IPS-18a (cell line): ENCODE results near the gene M1AP.

Experiments
- H3K27ac ChIP-seq: one replicate; pipeline ENCODE4 v1.5.1; 2013; ENCODE audit warnings: low read length
- H3K27me3 ChIP-seq: one replicate; pipeline ENCODE4 v1.6.1; 2013; ENCODE audit warnings: mild to moderate bottlenecking, low read length; ENCODE audit not compliant: control insufficient read depth, insufficient read depth
- H3K36me3 ChIP-seq: one replicate; pipeline ENCODE4 v1.6.1; 2013; ENCODE audit warnings: low read depth, low read length; ENCODE audit not compliant: control insufficient read depth
- H3K4me1 ChIP-seq: one replicate; pipeline ENCODE4 v1.6.1; 2013; ENCODE audit warnings: low read depth, low read length; ENCODE audit not compliant: control insufficient read depth
- H3K4me3 ChIP-seq: one replicate; pipeline ENCODE4 v1.5.1; 2013; ENCODE audit warnings: low read length
- H3K9ac ChIP-seq: one replicate; pipeline ENCODE4 v1.6.1; 2013; ENCODE audit warnings: mild to moderate bottlenecking, low read length, moderate library complexity
- H3K9me3 ChIP-seq: one replicate; pipeline ENCODE4 v1.6.1; 2013; ENCODE audit warnings: low read depth, low read length; ENCODE audit not compliant: control insufficient read depth

Gene M1AP

DNA sequence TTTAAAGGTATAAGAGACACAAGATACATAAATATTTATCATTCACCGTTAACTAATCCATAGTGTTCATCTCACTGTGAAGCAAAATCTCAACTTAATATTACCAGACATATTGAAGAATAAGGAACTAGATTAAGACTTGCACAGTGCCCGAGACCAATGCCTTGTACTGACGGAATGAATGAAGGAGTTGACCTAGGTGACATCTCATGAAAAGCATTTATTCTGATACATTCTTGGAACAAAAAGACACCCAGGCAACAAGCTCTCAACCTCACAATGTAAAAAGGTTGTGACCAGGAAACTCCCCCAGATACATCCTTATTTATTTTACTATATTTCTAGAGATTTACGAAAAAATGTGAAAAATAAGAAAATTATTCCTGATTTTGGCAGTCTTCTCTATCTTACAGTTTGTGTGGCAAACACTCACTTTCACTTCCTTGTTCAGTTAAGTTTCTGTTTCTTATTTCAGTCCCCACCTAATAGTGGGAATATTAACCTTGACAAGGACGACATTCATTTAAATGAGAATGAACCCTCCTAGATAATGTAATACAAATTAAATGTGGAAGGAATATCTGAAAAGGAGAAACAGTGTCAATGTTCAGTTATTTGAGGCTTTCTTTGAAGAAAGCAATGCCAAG lies 28.4 kb downstream of the M1AP start:
- no peak overlapping the region for H3K4me3 ChIP-seq
- H3K27ac ChIP-seq, result no peak overlapping the region
- no peaks in the 10 kb centered on the region for H3K27me3 ChIP-seq
- H3K9me3 ChIP-seq, result no peaks in the 10 kb centered on the region
- H3K9ac ChIP-seq, result no peak overlapping the region
- H3K36me3 ChIP-seq, result no peaks in the 10 kb centered on the region
- no peaks in the 10 kb centered on the region for H3K4me1 ChIP-seq

DNA sequence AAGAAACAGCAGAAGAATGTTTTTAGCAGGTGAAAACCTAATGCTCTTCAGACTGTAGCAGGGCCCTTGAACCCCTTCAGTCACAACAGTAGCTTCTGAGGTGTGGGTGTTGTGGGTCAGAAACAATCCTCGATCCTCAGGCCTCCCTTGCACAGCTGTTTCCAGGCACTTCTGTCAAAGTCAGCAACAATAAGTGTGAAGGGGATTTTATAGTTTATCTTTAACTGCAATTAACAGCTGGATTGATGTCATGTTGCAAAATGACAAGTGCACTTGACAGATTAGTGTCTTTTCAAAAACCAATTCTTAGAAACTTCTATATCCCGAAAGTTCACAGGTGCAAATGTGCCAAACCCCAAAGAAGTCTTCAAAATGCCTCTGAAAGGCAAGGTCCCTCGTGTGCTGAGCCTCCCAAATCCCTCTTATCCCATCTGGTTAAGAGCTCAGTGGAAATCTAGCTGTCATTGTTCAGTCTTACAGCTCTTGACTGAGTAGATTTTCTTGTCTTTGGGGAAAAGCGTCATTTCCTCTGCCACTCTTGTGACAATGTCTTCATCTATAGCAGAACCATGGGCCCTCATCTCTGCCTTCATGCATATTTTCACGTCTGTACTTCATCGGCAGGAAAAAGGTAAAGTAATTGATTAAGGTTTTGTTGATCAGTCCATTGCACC lies 29.6 kb downstream of the M1AP start:
- Histone ChIP-seq H3K27ac (no peak overlapping the region), H3K27me3 (no peaks in the 10 kb centered on the region), H3K9me3 (no peaks in the 10 kb centered on the region), H3K4me3 (no peak overlapping the region), H3K4me1 (no peaks in the 10 kb centered on the region), H3K9ac (no peak overlapping the region), H3K36me3 (no peaks in the 10 kb centered on the region)

DNA sequence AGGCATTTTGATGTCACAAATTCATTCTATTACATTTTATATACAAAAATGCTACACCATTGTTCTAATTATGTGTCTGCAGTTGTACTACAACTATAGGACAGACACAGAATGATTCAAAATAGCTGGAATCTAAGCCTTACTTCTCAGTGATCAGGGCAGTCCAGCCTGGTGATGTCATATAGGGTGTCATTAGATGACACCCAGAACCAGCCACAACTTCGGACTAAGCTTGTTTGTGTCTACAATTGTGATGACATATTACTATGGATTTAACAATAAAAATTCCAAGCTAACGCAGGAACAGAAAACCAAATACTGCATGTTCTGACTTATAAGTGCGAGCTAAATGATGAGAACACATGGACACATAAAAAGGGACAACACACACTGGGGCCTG lies 31.0 kb downstream of the M1AP start:
- no peak overlapping the region for H3K27ac ChIP-seq
- no peaks in the 10 kb centered on the region for H3K9me3 ChIP-seq
- no peaks in the 10 kb centered on the region for H3K4me1 ChIP-seq
- no peaks in the 10 kb centered on the region for H3K27me3 ChIP-seq
- no peaks in the 10 kb centered on the region for H3K36me3 ChIP-seq
- no peak overlapping the region for H3K4me3 ChIP-seq
- no peak overlapping the region for H3K9ac ChIP-seq

- Histone ChIP-seq H3K9ac (no peak overlapping the region), H3K36me3 (no peaks in the 10 kb centered on the region), H3K4me3 (no peak overlapping the region), H3K4me1 (no peaks in the 10 kb centered on the region), H3K9me3 (no peaks in the 10 kb centered on the region), H3K27me3 (peaks cover 6% of the 10 kb centered on the region), H3K27ac (no peak overlapping the region)
Observed at GRCh38 chr2:74606927-74607326, 41.2 kb downstream of the M1AP start.

GRCh38 chr2:74603282-74604000 lies 44.7 kb downstream of the M1AP start:
- no peak overlapping the region for H3K4me3 ChIP-seq
- H3K36me3 ChIP-seq, result no peaks in the 10 kb centered on the region
- no peak overlapping the region for H3K27ac ChIP-seq
- no peaks in the 10 kb centered on the region for H3K9me3 ChIP-seq
- H3K4me1 ChIP-seq, result no peaks in the 10 kb centered on the region
- peaks cover 10% of the 10 kb centered on the region for H3K27me3 ChIP-seq
- H3K9ac ChIP-seq, result no peak overlapping the region

DNA sequence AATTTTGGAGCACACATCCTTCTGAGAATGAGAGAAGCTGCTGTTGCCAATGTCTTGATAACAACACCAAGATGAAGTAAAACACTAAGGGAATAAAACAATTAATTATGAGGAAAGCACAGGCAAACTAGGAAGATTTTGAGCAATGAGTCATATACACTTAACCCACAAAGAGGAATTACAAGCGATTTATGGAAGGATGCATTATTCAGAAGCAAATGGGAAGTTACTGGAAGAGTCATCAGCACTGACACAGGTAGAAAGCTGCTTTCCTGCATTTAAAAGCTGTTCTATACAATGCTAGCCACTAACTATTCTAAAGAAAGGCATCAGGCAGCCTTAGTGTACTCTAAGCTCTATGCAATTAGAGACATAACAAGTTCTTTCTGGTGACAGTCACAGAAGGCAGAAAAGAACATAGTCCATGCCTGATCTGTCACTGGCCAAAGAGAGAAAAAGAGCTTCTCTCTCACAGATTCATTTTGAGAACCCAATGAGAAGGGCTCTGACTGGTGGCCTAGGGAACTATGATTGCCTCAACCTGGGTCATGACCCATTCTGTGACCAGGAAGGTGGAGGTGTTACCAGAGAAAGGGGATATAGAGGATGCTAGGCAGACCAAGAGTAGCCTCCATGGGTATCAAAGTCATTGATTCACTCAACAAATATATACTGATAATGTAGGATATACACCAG lies 45.4 kb downstream of the M1AP start:
- Histone ChIP-seq H3K4me3 (no peak overlapping the region), H3K4me1 (no peaks in the 10 kb centered on the region), H3K9me3 (no peaks in the 10 kb centered on the region), H3K36me3 (no peaks in the 10 kb centered on the region), H3K27me3 (peaks cover 10% of the 10 kb centered on the region), H3K9ac (no peak overlapping the region), H3K27ac (no peak overlapping the region)

DNA sequence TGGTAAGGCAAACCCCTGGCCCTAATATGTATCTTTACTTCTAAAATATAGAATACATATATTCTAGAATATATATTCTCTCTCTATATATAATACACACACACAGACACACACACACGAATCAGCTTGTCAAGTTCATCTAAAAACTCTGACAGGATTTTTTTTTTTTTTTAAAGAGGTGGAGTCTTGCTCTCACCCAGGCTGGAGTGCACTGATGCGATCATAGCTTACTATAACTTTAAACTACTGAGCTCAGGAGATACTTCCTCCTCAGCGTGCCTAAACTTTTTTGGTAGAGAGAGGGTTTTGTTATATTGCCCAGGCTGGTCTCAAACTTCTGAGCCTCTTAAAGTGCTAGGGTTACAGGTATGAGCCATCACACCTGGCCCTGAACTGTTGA lies 48.5 kb downstream of the M1AP start:
- Histone ChIP-seq H3K27ac (no peak overlapping the region), H3K36me3 (no peaks in the 10 kb centered on the region), H3K9me3 (no peaks in the 10 kb centered on the region), H3K4me1 (no peaks in the 10 kb centered on the region), H3K9ac (no peak overlapping the region), H3K27me3 (peaks cover 15% of the 10 kb centered on the region), H3K4me3 (no peak overlapping the region)

DNA sequence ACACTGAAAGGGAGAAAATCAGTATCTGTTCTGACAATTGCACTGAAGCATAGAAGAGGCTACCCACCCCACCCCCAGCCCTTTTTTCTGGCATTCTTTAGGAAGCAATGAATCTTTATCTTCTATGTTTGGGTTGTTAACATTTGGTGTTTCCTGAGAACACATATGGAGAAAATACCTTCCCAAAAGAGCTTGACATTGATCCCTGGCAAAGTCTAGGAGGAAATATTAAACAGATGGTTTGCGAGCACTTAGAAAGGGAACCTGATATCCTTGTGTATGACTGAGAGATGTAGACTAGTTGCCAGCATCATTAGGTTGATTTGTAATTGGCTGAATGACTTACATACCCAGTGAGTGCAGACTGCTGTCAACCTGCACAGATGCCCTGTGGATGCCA lies 50.7 kb downstream of the M1AP start:
- Histone ChIP-seq H3K9me3 (no peaks in the 10 kb centered on the region), H3K4me1 (no peaks in the 10 kb centered on the region), H3K36me3 (no peaks in the 10 kb centered on the region), H3K27me3 (peaks cover 11% of the 10 kb centered on the region), H3K9ac (no peak overlapping the region), H3K4me3 (no peak overlapping the region), H3K27ac (no peak overlapping the region)

DNA sequence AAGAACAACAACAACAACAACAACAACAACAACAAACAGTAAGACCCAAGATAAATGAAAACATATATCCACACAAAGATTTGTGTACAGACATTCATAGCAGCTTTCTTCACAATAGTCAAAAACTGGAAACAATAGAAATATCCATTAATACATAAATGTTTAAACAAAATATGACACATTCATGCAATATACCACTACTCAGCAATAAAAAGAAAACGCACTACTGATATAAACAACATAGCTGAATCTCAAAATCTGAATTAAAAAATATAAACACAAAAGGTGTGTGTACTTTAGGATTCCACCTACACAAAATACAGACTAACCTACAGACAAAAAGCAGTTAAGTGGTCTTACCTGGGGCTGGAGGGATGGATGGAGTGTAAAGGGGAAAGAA lies 51.5 kb downstream of the M1AP start:
- no peaks in the 10 kb centered on the region for H3K9me3 ChIP-seq
- no peaks in the 10 kb centered on the region for H3K36me3 ChIP-seq
- H3K27ac ChIP-seq, result no peak overlapping the region
- no peaks in the 10 kb centered on the region for H3K4me1 ChIP-seq
- no peak overlapping the region for H3K4me3 ChIP-seq
- H3K9ac ChIP-seq, result no peak overlapping the region
- H3K27me3 ChIP-seq, result peaks cover 5% of the 10 kb centered on the region

DNA sequence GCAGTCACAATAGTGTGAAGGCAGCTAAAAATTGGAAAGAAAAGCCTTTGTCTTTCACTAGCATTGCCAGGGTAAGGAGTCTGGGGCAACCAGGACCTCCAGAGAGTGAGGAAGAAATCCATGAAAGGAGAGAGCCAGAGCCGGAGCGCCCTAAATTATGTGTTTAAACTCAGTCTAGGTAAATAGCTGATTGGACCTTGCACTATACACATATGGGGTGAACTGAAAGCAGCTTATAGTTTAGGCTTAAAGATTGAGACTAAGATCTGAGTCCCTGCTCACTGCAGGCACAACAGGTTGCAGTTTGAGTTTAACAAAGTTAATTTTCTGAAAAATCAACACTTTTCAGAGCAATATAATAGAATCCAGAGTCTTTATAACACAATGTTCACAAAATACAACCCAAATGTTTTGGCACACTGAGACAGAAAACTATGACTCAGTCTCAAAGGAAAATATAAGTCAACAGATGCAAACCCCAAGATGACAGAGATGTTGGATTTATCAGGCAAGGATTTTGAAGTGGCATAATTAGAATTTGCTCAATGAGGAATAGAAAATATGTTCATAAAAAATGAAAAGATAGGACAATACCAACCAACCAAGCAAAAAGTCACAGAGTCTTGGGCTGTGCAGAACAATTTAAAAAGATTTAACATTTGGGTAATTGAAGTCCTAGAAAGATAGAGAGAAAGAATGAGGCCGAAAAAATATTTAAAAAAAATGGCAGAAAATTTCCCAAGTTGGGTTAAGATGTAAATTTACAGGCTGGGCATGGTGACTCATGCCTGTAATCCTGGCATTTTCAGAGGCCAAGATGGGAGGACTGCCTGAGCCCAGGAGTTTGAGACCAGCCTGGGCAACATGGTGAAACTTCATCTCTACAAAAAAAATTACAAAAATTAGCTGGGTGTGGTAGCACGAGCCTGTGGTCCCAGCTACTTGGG lies 54.0 kb downstream of the M1AP start:
- H3K9me3 ChIP-seq, result no peaks in the 10 kb centered on the region
- H3K36me3 ChIP-seq, result no peaks in the 10 kb centered on the region
- H3K4me1 ChIP-seq, result no peaks in the 10 kb centered on the region
- H3K9ac ChIP-seq, result no peak overlapping the region
- no peak overlapping the region for H3K4me3 ChIP-seq
- no peak overlapping the region for H3K27ac ChIP-seq
- H3K27me3 ChIP-seq, result peaks cover 5% of the 10 kb centered on the region

DNA sequence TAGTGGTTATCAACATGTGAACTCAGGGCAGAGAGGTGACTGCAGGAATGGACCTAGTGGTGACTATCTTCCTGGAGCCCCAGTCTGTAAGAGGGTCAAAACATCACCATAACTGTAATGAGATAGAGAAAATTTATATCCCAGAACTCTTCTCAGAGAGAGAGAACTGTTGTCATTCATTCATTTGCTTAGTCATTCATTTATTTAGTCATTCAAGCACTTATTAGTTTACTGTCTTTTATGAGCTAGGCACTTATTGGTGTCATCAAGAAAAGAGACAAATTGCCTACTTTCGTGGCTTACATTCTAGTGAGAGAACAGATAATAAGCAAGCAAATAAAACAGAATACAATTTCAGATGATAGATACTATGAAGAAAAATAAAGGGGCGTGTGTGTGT lies 59.5 kb downstream of the M1AP start:
- Histone ChIP-seq H3K9ac (no peak overlapping the region), H3K9me3 (no peaks in the 10 kb centered on the region), H3K4me3 (no peak overlapping the region), H3K4me1 (no peaks in the 10 kb centered on the region), H3K36me3 (no peaks in the 10 kb centered on the region), H3K27me3 (no peaks in the 10 kb centered on the region), H3K27ac (no peak overlapping the region)
